KMS-11 (cell line): ENCODE results near the gene KSR2.

ENCODE experiments used
- H2AFZ ChIP-seq: fragments of 200-600 bp; sonication (generic); 2 replicates; pipeline ENCODE4 v1.6.1; 2016; ENCODE audit warnings: antibody characterized with exemption, mixed run types, low read depth
- H3K27ac ChIP-seq: fragments of 200-600 bp; sonication (generic); 2 replicates; pipeline ENCODE4 v1.6.1; 2016; ENCODE audit warnings: mild to moderate bottlenecking, mixed run types
- H3K27me3 ChIP-seq: fragments of 200-600 bp; sonication (generic); 2 replicates; pipeline ENCODE4 v1.6.1; 2017; ENCODE audit warnings: mild to moderate bottlenecking, low read depth, mixed run types, moderate library complexity; ENCODE audit not compliant: insufficient read depth
- H3K36me3 ChIP-seq: fragments of 200-600 bp; sonication (generic); 2 replicates; pipeline ENCODE4 v1.6.1; 2017; ENCODE audit warnings: mild to moderate bottlenecking, mixed run types; ENCODE audit not compliant: insufficient read depth
- H3K4me1 ChIP-seq: fragments of 200-600 bp; sonication (generic); 2 replicates; pipeline ENCODE4 v1.6.1; 2016; ENCODE audit warnings: mild to moderate bottlenecking, low read depth, mixed run types; ENCODE audit not compliant: poor library complexity, severe bottlenecking
- H3K4me2 ChIP-seq: fragments of 200-600 bp; sonication (generic); 2 replicates; pipeline ENCODE4 v1.7.0; 2016; ENCODE audit warnings: mild to moderate bottlenecking, mixed run types
- H3K4me3 ChIP-seq: fragments of 200-600 bp; sonication (generic); IDR thresholded peaks from 2 replicates; pipeline ENCODE4 v1.6.1; 2017; ENCODE audit warnings: low read depth, low read length, mixed read lengths; ENCODE audit not compliant: insufficient read depth
- H3K79me2 ChIP-seq: fragments of 200-600 bp; sonication (generic); 2 replicates; pipeline ENCODE4 v1.6.1; 2016; ENCODE audit warnings: low read depth, mixed run types; ENCODE audit not compliant: insufficient read depth
- H3K9ac ChIP-seq: fragments of 200-600 bp; sonication (generic); 2 replicates; pipeline ENCODE4 v1.6.1; 2016; ENCODE audit warnings: mild to moderate bottlenecking, mixed run types
- H4K20me1 ChIP-seq: fragments of 200-600 bp; sonication (generic); 2 replicates; pipeline ENCODE4 v1.6.1; 2016; ENCODE audit warnings: mild to moderate bottlenecking, mixed run types; ENCODE audit not compliant: insufficient read depth
- TF ChIP-seq, protein P1 (sequence below): fragments of 200-600 bp; sonication (generic); conservative IDR thresholded peaks from 2 replicates; pipeline ENCODE4 v1.6.1; 2017; ENCODE audit warnings: low read depth, mild to moderate bottlenecking, antibody characterized with exemption, low read length, moderate library complexity, mixed read lengths

The KSR2 gene

DNA sequence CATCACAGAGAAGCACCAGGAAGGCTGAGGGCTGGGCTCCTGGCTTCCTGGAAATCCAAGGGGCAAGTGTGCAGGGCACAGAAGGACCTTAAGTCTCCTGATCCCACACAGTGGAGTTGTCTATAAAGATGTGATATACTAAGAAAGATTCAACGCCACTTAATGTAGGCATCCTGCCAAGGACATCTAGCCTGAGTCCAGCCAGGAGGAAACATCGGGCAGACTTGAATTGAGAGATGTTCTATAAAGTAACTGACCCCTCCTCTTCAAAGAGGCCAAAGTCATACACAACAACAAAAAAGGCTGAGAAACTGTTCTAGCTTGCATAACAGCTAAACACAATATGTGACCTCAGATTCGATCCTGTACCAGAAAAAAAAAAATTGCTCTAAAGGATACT is 307.9 kb downstream of the KSR2 start:
- Histone ChIP-seq H3K4me3 (no peak overlapping the region), H4K20me1 (no peaks in the 10 kb centered on the region), H3K9ac (no peak overlapping the region), H3K79me2 (no peaks in the 10 kb centered on the region), H3K36me3 (no peaks in the 10 kb centered on the region), H2AFZ (no peak overlapping the region), H3K27me3 (no peaks in the 10 kb centered on the region), H3K4me1 (no peaks in the 10 kb centered on the region), H3K27ac (no peak overlapping the region), H3K4me2 (no peak overlapping the region)
- TF ChIP-seq, protein P1, sequence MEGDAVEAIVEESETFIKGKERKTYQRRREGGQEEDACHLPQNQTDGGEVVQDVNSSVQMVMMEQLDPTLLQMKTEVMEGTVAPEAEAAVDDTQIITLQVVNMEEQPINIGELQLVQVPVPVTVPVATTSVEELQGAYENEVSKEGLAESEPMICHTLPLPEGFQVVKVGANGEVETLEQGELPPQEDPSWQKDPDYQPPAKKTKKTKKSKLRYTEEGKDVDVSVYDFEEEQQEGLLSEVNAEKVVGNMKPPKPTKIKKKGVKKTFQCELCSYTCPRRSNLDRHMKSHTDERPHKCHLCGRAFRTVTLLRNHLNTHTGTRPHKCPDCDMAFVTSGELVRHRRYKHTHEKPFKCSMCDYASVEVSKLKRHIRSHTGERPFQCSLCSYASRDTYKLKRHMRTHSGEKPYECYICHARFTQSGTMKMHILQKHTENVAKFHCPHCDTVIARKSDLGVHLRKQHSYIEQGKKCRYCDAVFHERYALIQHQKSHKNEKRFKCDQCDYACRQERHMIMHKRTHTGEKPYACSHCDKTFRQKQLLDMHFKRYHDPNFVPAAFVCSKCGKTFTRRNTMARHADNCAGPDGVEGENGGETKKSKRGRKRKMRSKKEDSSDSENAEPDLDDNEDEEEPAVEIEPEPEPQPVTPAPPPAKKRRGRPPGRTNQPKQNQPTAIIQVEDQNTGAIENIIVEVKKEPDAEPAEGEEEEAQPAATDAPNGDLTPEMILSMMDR, result no peak

- no peak overlapping the region for H3K4me3 ChIP-seq
- no peaks in the 10 kb centered on the region for H4K20me1 ChIP-seq
- no peak overlapping the region for H2AFZ ChIP-seq
- H3K4me2 ChIP-seq, result no peak overlapping the region
- no peaks in the 10 kb centered on the region for H3K36me3 ChIP-seq
- TF ChIP-seq, protein P1, result no peak
- H3K27ac ChIP-seq, result no peak overlapping the region
- no peak overlapping the region for H3K9ac ChIP-seq
- no peaks in the 10 kb centered on the region for H3K4me1 ChIP-seq
- H3K79me2 ChIP-seq, result no peaks in the 10 kb centered on the region
- no peaks in the 10 kb centered on the region for H3K27me3 ChIP-seq
Observed at GRCh38 chr12:117658226-117658625, 310.6 kb downstream of the KSR2 start.

GRCh38 chr12:117649796-117650195 is 319.0 kb downstream of the KSR2 start:
- H3K27me3 ChIP-seq, result no peaks in the 10 kb centered on the region
- H3K9ac ChIP-seq, result no peak overlapping the region
- no peak overlapping the region for H3K4me2 ChIP-seq
- no peaks in the 10 kb centered on the region for H3K36me3 ChIP-seq
- H2AFZ ChIP-seq, result no peak overlapping the region
- H3K4me1 ChIP-seq, result no peaks in the 10 kb centered on the region
- H3K27ac ChIP-seq, result no peak overlapping the region
- no peaks in the 10 kb centered on the region for H3K79me2 ChIP-seq
- H3K4me3 ChIP-seq, result no peak overlapping the region
- H4K20me1 ChIP-seq, result no peaks in the 10 kb centered on the region
- TF ChIP-seq, protein P1, result no peak

GRCh38 chr12:117646520-117646919 is 322.3 kb downstream of the KSR2 start:
- Histone ChIP-seq H3K36me3 (no peaks in the 10 kb centered on the region), H3K27ac (no peak overlapping the region), H3K4me3 (no peak overlapping the region), H3K27me3 (no peaks in the 10 kb centered on the region), H3K4me2 (no peak overlapping the region), H4K20me1 (no peaks in the 10 kb centered on the region), H3K9ac (no peak overlapping the region), H3K4me1 (no peaks in the 10 kb centered on the region), H3K79me2 (no peaks in the 10 kb centered on the region), H2AFZ (no peak overlapping the region)
- TF ChIP-seq, protein P1, result no peak

- TF ChIP-seq, protein P1, result no peak
- no peaks in the 10 kb centered on the region for H3K4me1 ChIP-seq
- H3K27me3 ChIP-seq, result no peaks in the 10 kb centered on the region
- no peaks in the 10 kb centered on the region for H3K79me2 ChIP-seq
- H3K27ac ChIP-seq, result no peak overlapping the region
- no peak overlapping the region for H2AFZ ChIP-seq
- H3K4me3 ChIP-seq, result no peak overlapping the region
- no peaks in the 10 kb centered on the region for H4K20me1 ChIP-seq
- no peak overlapping the region for H3K9ac ChIP-seq
- H3K4me2 ChIP-seq, result no peak overlapping the region
- H3K36me3 ChIP-seq, result no peaks in the 10 kb centered on the region
Observed at GRCh38 chr12:117645473-117645872, 323.3 kb downstream of the KSR2 start.
